ENCODE data around the gene OPCML. TPM values are rescaled to one million over a fixed set of nuclear protein-coding genes. Genes with fewer than 3 reads are reported as not detected.

Gene OPCML
- total RNA-seq, 1 experiment from 2014 or later: not detected

DNA sequence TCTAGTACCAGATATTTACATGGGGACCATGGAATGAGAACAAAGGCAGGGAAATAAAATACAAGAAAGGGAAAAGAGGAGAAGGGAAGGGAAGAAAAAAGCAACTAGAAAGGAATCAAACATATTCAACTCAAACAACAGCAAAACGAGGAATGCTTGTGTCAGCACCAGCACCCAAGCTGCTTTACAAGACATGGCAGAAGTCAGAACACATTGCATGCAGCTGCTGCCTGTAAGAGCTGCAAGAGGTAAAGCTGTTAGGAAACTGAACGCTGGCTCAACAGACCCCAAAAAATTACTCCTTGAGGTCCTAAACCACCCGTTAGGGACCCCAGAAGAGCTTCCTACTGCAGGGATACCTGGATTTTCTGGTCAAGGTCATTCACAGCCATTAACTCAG lies 296.9 kb downstream of the OPCML start:
- no peaks in the 10 kb centered on the region for H3K27me3 ChIP-seq (ENCODE audit: low read length)
- POLR2A ChIA-PET (ENCODE audit: unreplicated experiment): no interaction called here
- peaks cover 12% of the 10 kb centered on the region for H3K9me3 ChIP-seq (ENCODE audit: low read length)
- H3K27ac ChIP-seq (ENCODE audit: low read length): no peak overlapping the region
- H3K9ac ChIP-seq (ENCODE audit: low read length): no peak overlapping the region
- intact Hi-C loops (cut with micrococcal nuclease): no loop called here
- no peak overlapping the region for H2AFZ ChIP-seq (ENCODE audit: low read length)
- no peaks in the 10 kb centered on the region for H3K79me2 ChIP-seq (ENCODE audit: low read length)
- H4K20me1 ChIP-seq (ENCODE audit: low read length): no peaks in the 10 kb centered on the region
- no peak overlapping the region for H3K4me3 ChIP-seq (ENCODE audit: low read length)
- no peaks in the 10 kb centered on the region for H3F3A ChIP-seq (ENCODE audit: low read length, unreplicated experiment)
- no peaks in the 10 kb centered on the region for H3K36me3 ChIP-seq (ENCODE audit: low read depth, low read length)
- DNase-seq (no peak), ATAC-seq (no peak)
- CTCF ChIA-PET: no interaction called here
- BruUV-seq (replicated peaks): no TSS peak
- no peak overlapping the region for H3K4me2 ChIP-seq (ENCODE audit: low read length)
- H3K4me1 ChIP-seq (ENCODE audit: insufficient read depth, low read length): no peaks in the 10 kb centered on the region
- H3K9me2 ChIP-seq (replicated peaks; ENCODE audit: low read length): no peaks in the 10 kb centered on the region
- TF ChIP-seq EZH2phosphoT487 (IDR thresholded peaks at IDR 0.05; ENCODE audit: borderline replicate concordance, low read length): no peak
- TF ChIP-seq EZH2 (IDR thresholded peaks at IDR 0.05; ENCODE audit: low read length, unreplicated experiment): no peak
- TF ChIP-seq, protein P1, sequence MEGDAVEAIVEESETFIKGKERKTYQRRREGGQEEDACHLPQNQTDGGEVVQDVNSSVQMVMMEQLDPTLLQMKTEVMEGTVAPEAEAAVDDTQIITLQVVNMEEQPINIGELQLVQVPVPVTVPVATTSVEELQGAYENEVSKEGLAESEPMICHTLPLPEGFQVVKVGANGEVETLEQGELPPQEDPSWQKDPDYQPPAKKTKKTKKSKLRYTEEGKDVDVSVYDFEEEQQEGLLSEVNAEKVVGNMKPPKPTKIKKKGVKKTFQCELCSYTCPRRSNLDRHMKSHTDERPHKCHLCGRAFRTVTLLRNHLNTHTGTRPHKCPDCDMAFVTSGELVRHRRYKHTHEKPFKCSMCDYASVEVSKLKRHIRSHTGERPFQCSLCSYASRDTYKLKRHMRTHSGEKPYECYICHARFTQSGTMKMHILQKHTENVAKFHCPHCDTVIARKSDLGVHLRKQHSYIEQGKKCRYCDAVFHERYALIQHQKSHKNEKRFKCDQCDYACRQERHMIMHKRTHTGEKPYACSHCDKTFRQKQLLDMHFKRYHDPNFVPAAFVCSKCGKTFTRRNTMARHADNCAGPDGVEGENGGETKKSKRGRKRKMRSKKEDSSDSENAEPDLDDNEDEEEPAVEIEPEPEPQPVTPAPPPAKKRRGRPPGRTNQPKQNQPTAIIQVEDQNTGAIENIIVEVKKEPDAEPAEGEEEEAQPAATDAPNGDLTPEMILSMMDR (conservative IDR thresholded peaks at IDR 0.05; ENCODE audit: low read depth, low read length): no peak

DNA sequence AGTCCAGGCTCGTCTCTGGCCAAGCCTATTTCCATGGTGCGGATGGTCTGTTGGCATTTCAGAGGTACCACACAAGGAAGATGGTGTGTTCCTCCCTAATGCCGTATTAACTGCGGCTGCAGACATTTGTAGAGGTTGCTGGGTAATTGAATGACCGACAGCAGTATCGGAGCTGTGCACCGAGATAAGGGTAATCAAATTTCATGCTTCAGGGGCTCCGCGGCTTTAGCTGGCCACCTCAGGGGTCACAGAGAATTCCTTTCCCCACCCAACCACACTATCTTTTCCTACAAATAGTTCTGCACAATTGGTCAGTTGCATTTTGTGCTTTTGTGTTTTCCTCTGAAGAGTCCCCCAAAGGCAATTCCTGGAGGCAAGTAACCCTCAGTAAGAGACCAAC lies 297.4 kb downstream of the OPCML start:
- no TSS peak for BruUV-seq (replicated peaks)
- Histone ChIP-seq H3K9ac (ENCODE audit: low read length) (no peak overlapping the region), H3K4me1 (ENCODE audit: insufficient read depth, low read length) (no peaks in the 10 kb centered on the region), H3F3A (ENCODE audit: low read length, unreplicated experiment) (no peaks in the 10 kb centered on the region), H3K9me2 (replicated peaks; ENCODE audit: low read length) (no peaks in the 10 kb centered on the region), H3K79me2 (ENCODE audit: low read length) (no peaks in the 10 kb centered on the region), H2AFZ (ENCODE audit: low read length) (no peak overlapping the region), H3K9me3 (ENCODE audit: low read length) (peaks cover 12% of the 10 kb centered on the region), H3K27me3 (ENCODE audit: low read length) (0 out of 2 replicates have a peak, but pooled peaks cover under 1% of the 10 kb centered on the region), H3K36me3 (ENCODE audit: low read depth, low read length) (no peaks in the 10 kb centered on the region), H3K4me3 (ENCODE audit: low read length) (no peak overlapping the region), H3K27ac (ENCODE audit: low read length) (no peak overlapping the region), H4K20me1 (ENCODE audit: low read length) (no peaks in the 10 kb centered on the region), H3K4me2 (ENCODE audit: low read length) (no peak overlapping the region)
- ATAC-seq (no peak), DNase-seq (no peak)
- intact Hi-C loops (cut with micrococcal nuclease): no loop called here
- ChIA-PET POLR2A (ENCODE audit: unreplicated experiment) (no interaction called here), CTCF (no interaction called here)
- TF ChIP-seq EZH2 (IDR thresholded peaks at IDR 0.05; ENCODE audit: low read length, unreplicated experiment): no peak
- no peak for TF ChIP-seq EZH2phosphoT487 (IDR thresholded peaks at IDR 0.05; ENCODE audit: borderline replicate concordance, low read length)
- TF ChIP-seq, protein P1 (conservative IDR thresholded peaks at IDR 0.05; ENCODE audit: low read depth, low read length): no peak

DNA sequence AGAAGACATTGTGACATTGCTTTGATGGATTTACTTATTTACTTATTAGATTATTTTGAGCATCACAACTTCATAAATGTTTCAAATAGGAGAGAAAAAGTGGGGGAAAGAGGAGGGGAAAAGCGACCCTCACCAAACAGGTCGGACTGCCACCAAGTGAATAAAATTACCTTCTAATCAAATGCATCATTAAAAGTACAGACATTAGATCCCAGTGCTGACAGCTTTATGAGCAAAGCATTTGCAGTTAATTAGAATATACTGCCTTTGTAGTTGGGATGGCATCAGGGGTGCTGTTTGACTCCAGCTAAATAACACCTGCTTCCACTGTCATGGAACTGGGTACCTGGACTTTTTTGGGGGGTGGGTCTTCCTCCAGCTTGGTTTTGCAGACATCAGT lies 299.6 kb downstream of the OPCML start:
- TF ChIP-seq EZH2 (IDR thresholded peaks at IDR 0.05; ENCODE audit: low read length, unreplicated experiment) (no peak), EZH2phosphoT487 (IDR thresholded peaks at IDR 0.05; ENCODE audit: borderline replicate concordance, low read length) (no peak)
- TF ChIP-seq, protein P1 (conservative IDR thresholded peaks at IDR 0.05; ENCODE audit: low read depth, low read length): no peak

More for the DNA sequence above, 299.6 kb downstream of the OPCML start:
- H4K20me1 ChIP-seq (ENCODE audit: low read length): no peaks in the 10 kb centered on the region
- no peaks in the 10 kb centered on the region for H3K36me3 ChIP-seq (ENCODE audit: low read depth, low read length)
- H3F3A ChIP-seq (ENCODE audit: low read length, unreplicated experiment): no peaks in the 10 kb centered on the region
- BruUV-seq (replicated peaks): no TSS peak
- H3K4me2 ChIP-seq (ENCODE audit: low read length): no peak overlapping the region
- H3K4me3 ChIP-seq (ENCODE audit: low read length): no peak overlapping the region
- no peaks in the 10 kb centered on the region for H3K9me2 ChIP-seq (replicated peaks; ENCODE audit: low read length)
- peaks cover 12% of the 10 kb centered on the region; the same call in 1 of the 2 replicates for H3K9me3 ChIP-seq (ENCODE audit: low read length)
- CTCF ChIA-PET: no interaction called here
- intact Hi-C loops (cut with micrococcal nuclease): no loop called here
- ATAC-seq (no peak), DNase-seq (no peak)
- no peak overlapping the region for H3K27ac ChIP-seq (ENCODE audit: low read length)
- no peaks in the 10 kb centered on the region for H3K4me1 ChIP-seq (ENCODE audit: insufficient read depth, low read length)
- no peaks in the 10 kb centered on the region for H3K79me2 ChIP-seq (ENCODE audit: low read length)
- POLR2A ChIA-PET (ENCODE audit: unreplicated experiment): no interaction called here
- H2AFZ ChIP-seq (ENCODE audit: low read length): no peak overlapping the region
- 0 out of 2 replicates have a peak, but pooled peaks cover 11% of the 10 kb centered on the region for H3K27me3 ChIP-seq (ENCODE audit: low read length)
- no peak overlapping the region for H3K9ac ChIP-seq (ENCODE audit: low read length)

Data from PC-3 (cell line).